Measurements from ENCODE around the gene C5orf47. TPM values are rescaled to one million over a fixed set of nuclear protein-coding genes. Genes with fewer than 3 reads are reported as not detected.
"Not testable (repeated sequence)": the region's sequence is repeated elsewhere in the genome, so short reads cannot be mapped to it uniquely, and the experiment has no call there.

C5orf47 gene
- total RNA-seq, 2 donors from 2014 or later: 0.22 TPM; not detected in 1

GRCh38 chr5:173974688-173975239 is 14.2 kb upstream of the C5orf47 start:
- no peak for DNase-seq
- no peak for ATAC-seq
- Mint-ChIP-seq H3K27ac (no peak overlapping the region), H3K4me1 (peaks cover 12% of the 10 kb centered on the region), H3K36me3 (ENCODE audit: low read depth) (peaks cover 3% of the 10 kb centered on the region), H3K4me3 (no peak overlapping the region), H3K27me3 (peaks cover 47% of the 10 kb centered on the region)
- H3K9me3 ChIP-seq (ENCODE audit: control insufficient read depth, low read length, poor library complexity, severe bottlenecking): no peaks in the 10 kb centered on the region

- no peaks in the 10 kb centered on the region for H3K9me3 ChIP-seq (ENCODE audit: control insufficient read depth, low read length, poor library complexity, severe bottlenecking)
- ATAC-seq: no peak
- Mint-ChIP-seq H3K4me3 (no peak overlapping the region), H3K27me3 (peaks cover 58% of the 10 kb centered on the region), H3K4me1 (peaks cover 4% of the 10 kb centered on the region), H3K36me3 (ENCODE audit: low read depth) (no peaks in the 10 kb centered on the region), H3K27ac (no peak overlapping the region)
- DNase-seq: no peak
Observed at GRCh38 chr5:173981185-173981761, 7.7 kb upstream of the C5orf47 start.

- Mint-ChIP-seq H3K36me3 (ENCODE audit: low read depth) (no peaks in the 10 kb centered on the region), H3K4me3 (no peak overlapping the region), H3K4me1 (no peaks in the 10 kb centered on the region), H3K27me3 (peaks cover 44% of the 10 kb centered on the region), H3K27ac (no peak overlapping the region)
- no peak for ATAC-seq
- H3K9me3 ChIP-seq (ENCODE audit: control insufficient read depth, low read length, poor library complexity, severe bottlenecking): no peaks in the 10 kb centered on the region
- no peak for DNase-seq
Observed at GRCh38 chr5:173984218-173984617, 4.8 kb upstream of the C5orf47 start.

- H3K9me3 ChIP-seq (ENCODE audit: control insufficient read depth, low read length, poor library complexity, severe bottlenecking): no peaks in the 10 kb centered on the region
- peaks cover 2% of the 10 kb centered on the region for H3K36me3 Mint-ChIP-seq (ENCODE audit: low read depth)
- no peak for DNase-seq
- H3K27ac Mint-ChIP-seq: no peak overlapping the region
- no peak overlapping the region for H3K4me3 Mint-ChIP-seq
- H3K4me1 Mint-ChIP-seq: no peaks in the 10 kb centered on the region
- H3K27me3 Mint-ChIP-seq: peaks cover 27% of the 10 kb centered on the region
- no peak for ATAC-seq
Observed at GRCh38 chr5:173989432-173990082, 587 bp downstream of the C5orf47 start.

- no peak for DNase-seq
- peaks cover 6% of the 10 kb centered on the region for H3K36me3 Mint-ChIP-seq (ENCODE audit: low read depth)
- H3K9me3 ChIP-seq (ENCODE audit: control insufficient read depth, low read length, poor library complexity, severe bottlenecking): no peaks in the 10 kb centered on the region
- H3K4me1 Mint-ChIP-seq: no peaks in the 10 kb centered on the region
- no peak overlapping the region for H3K27ac Mint-ChIP-seq
- peaks cover 60% of the 10 kb centered on the region for H3K27me3 Mint-ChIP-seq
- no peak overlapping the region for H3K4me3 Mint-ChIP-seq
- no peak for ATAC-seq
Observed at GRCh38 chr5:173997331-173997730, 8.4 kb downstream of the C5orf47 start.

- Mint-ChIP-seq H3K27me3 (peaks cover 59% of the 10 kb centered on the region), H3K36me3 (ENCODE audit: low read depth) (peaks cover 7% of the 10 kb centered on the region), H3K4me3 (no peak overlapping the region), H3K27ac (no peak overlapping the region), H3K4me1 (no peaks in the 10 kb centered on the region)
- H3K9me3 ChIP-seq (ENCODE audit: control insufficient read depth, low read length, poor library complexity, severe bottlenecking): no peaks in the 10 kb centered on the region
- no peak for ATAC-seq
- no peak for DNase-seq
Observed at GRCh38 chr5:173998531-173998930, 9.6 kb downstream of the C5orf47 start.

GRCh38 chr5:174000076-174000475 is 11.1 kb downstream of the C5orf47 start:
- DNase-seq (no peak), ATAC-seq (no peak)
- Mint-ChIP-seq H3K27ac (no peak overlapping the region), H3K27me3 (peaks cover 52% of the 10 kb centered on the region), H3K4me3 (no peak overlapping the region), H3K4me1 (no peaks in the 10 kb centered on the region), H3K36me3 (ENCODE audit: low read depth) (peaks cover 6% of the 10 kb centered on the region)
- no peaks in the 10 kb centered on the region for H3K9me3 ChIP-seq (ENCODE audit: control insufficient read depth, low read length, poor library complexity, severe bottlenecking)

GRCh38 chr5:174003795-174004194 is 14.8 kb downstream of the C5orf47 start:
- Mint-ChIP-seq H3K4me3 (no peak overlapping the region), H3K4me1 (no peaks in the 10 kb centered on the region), H3K36me3 (ENCODE audit: low read depth) (peaks cover 4% of the 10 kb centered on the region), H3K27me3 (peaks cover 37% of the 10 kb centered on the region), H3K27ac (no peak overlapping the region)
- DNase-seq (no peak), ATAC-seq (no peak)
- no peaks in the 10 kb centered on the region for H3K9me3 ChIP-seq (ENCODE audit: control insufficient read depth, low read length, poor library complexity, severe bottlenecking)

GRCh38 chr5:174008922-174009321 is 20.0 kb downstream of the C5orf47 start:
- Mint-ChIP-seq H3K27me3 (peaks cover 11% of the 10 kb centered on the region), H3K4me1 (no peaks in the 10 kb centered on the region), H3K4me3 (no peak overlapping the region), H3K36me3 (ENCODE audit: low read depth) (peaks cover 2% of the 10 kb centered on the region), H3K27ac (no peak overlapping the region)
- H3K9me3 ChIP-seq (ENCODE audit: control insufficient read depth, low read length, poor library complexity, severe bottlenecking): no peaks in the 10 kb centered on the region
- DNase-seq (no peak), ATAC-seq (no peak)

- Mint-ChIP-seq H3K4me3 (no peak overlapping the region), H3K4me1 (no peaks in the 10 kb centered on the region), H3K36me3 (ENCODE audit: low read depth) (peaks cover 2% of the 10 kb centered on the region), H3K27me3 (peaks cover 10% of the 10 kb centered on the region), H3K27ac (no peak overlapping the region)
- no peaks in the 10 kb centered on the region for H3K9me3 ChIP-seq (ENCODE audit: control insufficient read depth, low read length, poor library complexity, severe bottlenecking)
- no peak for ATAC-seq
- no peak for DNase-seq
Observed at GRCh38 chr5:174010365-174010764, 21.4 kb downstream of the C5orf47 start.

- no peaks in the 10 kb centered on the region for H3K36me3 Mint-ChIP-seq (ENCODE audit: low read depth)
- no peaks in the 10 kb centered on the region for H3K9me3 ChIP-seq (ENCODE audit: control insufficient read depth, low read length, poor library complexity, severe bottlenecking)
- DNase-seq (no peak), ATAC-seq (no peak)
- no peak overlapping the region for H3K4me3 Mint-ChIP-seq
- peaks cover 4% of the 10 kb centered on the region for H3K27me3 Mint-ChIP-seq
- H3K27ac Mint-ChIP-seq: no peak overlapping the region
- H3K4me1 Mint-ChIP-seq: no peaks in the 10 kb centered on the region
Observed at GRCh38 chr5:174011441-174011840, 22.5 kb downstream of the C5orf47 start.

GRCh38 chr5:174020069-174020927 is 31.3 kb downstream of the C5orf47 start:
- not testable (repeated sequence) for H3K27ac Mint-ChIP-seq; H3K36me3 Mint-ChIP-seq (ENCODE audit: low read depth); DNase-seq; ATAC-seq; H3K9me3 ChIP-seq (ENCODE audit: control insufficient read depth, low read length, poor library complexity, severe bottlenecking); H3K4me1 Mint-ChIP-seq; H3K4me3 Mint-ChIP-seq
- peaks cover 29% of the 10 kb centered on the region for H3K27me3 Mint-ChIP-seq

GRCh38 chr5:174020928-174021304 is 31.9 kb downstream of the C5orf47 start:
- Mint-ChIP-seq H3K4me1 (no peaks in the 10 kb centered on the region), H3K4me3 (no peak overlapping the region), H3K36me3 (ENCODE audit: low read depth) (no peaks in the 10 kb centered on the region), H3K27me3 (peaks cover 34% of the 10 kb centered on the region), H3K27ac (no peak overlapping the region)
- ATAC-seq (no peak), DNase-seq (no peak)
- H3K9me3 ChIP-seq (ENCODE audit: control insufficient read depth, low read length, poor library complexity, severe bottlenecking): no peaks in the 10 kb centered on the region

Measured in T-helper 17 cell (primary cell).